Activated T-cell treated with anti-CD3 and anti-CD28 coated beads, Interleukin-2, amount 50 U/mL, for 72 hours (primary cell): ENCODE data around the gene LIPK. TPM values are rescaled to one million over a fixed set of nuclear protein-coding genes. Genes with fewer than 3 reads are reported as not detected.
"Not testable (repeated sequence)": the region's sequence is repeated elsewhere in the genome, so short reads cannot be mapped to it uniquely, and the experiment has no call there.

Experiments
- ATAC-seq, 2 donors: fragments of 150-1000 bp; cut with Tn5 transposase; replicated peaks in 1 of 2; 2 replicates each; pipeline ENCODE4 v1.10.0; 2021; ENCODE audit warnings: moderate library complexity in 2 of 2, mild to moderate bottlenecking in 1 of 2
- DNase-seq, 2 donors: peaks; one replicate each; pipeline ENCODE4 v3.0.0; 2021 to 2022; ENCODE audit warnings: mixed read lengths in 1 of 2
- H3K27ac Mint-ChIP-seq: one replicate; pipeline ENCODE4 v1.8.0; 2022; ENCODE audit warnings: mild to moderate bottlenecking, moderate library complexity, mixed read lengths
- H3K27me3 Mint-ChIP-seq: one replicate; pipeline ENCODE4 v1.8.0; 2022; ENCODE audit warnings: low read depth, mixed read lengths
- H3K36me3 Mint-ChIP-seq, 2 donors: one replicate each; pipeline ENCODE4 v1.8.0; 2022; ENCODE audit warnings: mixed read lengths in 2 of 2, mild to moderate bottlenecking in 1 of 2; ENCODE audit not compliant: insufficient read depth in 2 of 2
- H3K4me1 Mint-ChIP-seq: one replicate; pipeline ENCODE4 v1.8.0; 2022; ENCODE audit warnings: low read depth, mixed read lengths
- H3K4me3 Mint-ChIP-seq, 2 donors: one replicate each; pipeline ENCODE4 v1.8.0; 2022; ENCODE audit warnings: mild to moderate bottlenecking in 2 of 2, mixed read lengths in 2 of 2, moderate library complexity in 2 of 2
- H3K9me3 Mint-ChIP-seq, 2 donors: one replicate each; pipeline ENCODE4 v1.8.0; 2022; ENCODE audit warnings: mixed read lengths in 2 of 2
- total RNA-seq, 2 donors: library from RNA; stranded (reverse); gene quantifications; one replicate each; pipeline ENCODE4 v1.2.3, GENCODE V29; 2022

Gene LIPK
- not detected for total RNA-seq

- Mint-ChIP-seq H3K27me3 (peaks cover 17% of the 10 kb centered on the region), H3K27ac (no peak within 1 kb of the TSS), H3K36me3 (no peaks in the 10 kb centered on the region), H3K9me3 (no peaks in the 10 kb centered on the region), H3K4me1 (peaks cover 19% of the 10 kb centered on the region), H3K4me3 (no peak within 1 kb of the TSS)
- DNase-seq = no peak
- no peak for ATAC-seq
These were observed at the start of gene LIPK for GRCh38 chr10:88705958-88706357. Gene LIPK (plus strand): TSS chr10:88706249. CDS start chr10:88724544, 18,295 bp downstream.

- Mint-ChIP-seq H3K36me3 (peaks cover 0 to 1% of the 10 kb centered on the region in 2 donors), H3K4me1 (no peaks in the 10 kb centered on the region), H3K9me3 (no peaks in the 10 kb centered on the region), H3K4me3 (no peak overlapping the region), H3K27me3 (peaks cover 15% of the 10 kb centered on the region), H3K27ac (no peak overlapping the region)
- no peak for DNase-seq
- no peak for ATAC-seq
These were observed 48.1 kb upstream of the LIPK start for GRCh38 chr10:88657901-88658300.

- H3K4me3 Mint-ChIP-seq = no peak overlapping the region
- H3K9me3 Mint-ChIP-seq = peaks cover 0 to 3% of the 10 kb centered on the region in 2 donors
- DNase-seq (no peak), ATAC-seq (no peak)
- peaks cover 20% of the 10 kb centered on the region for H3K27me3 Mint-ChIP-seq
- H3K27ac Mint-ChIP-seq = no peak overlapping the region
- H3K4me1 Mint-ChIP-seq = no peaks in the 10 kb centered on the region
- peaks cover 0 to 1% of the 10 kb centered on the region in 2 donors for H3K36me3 Mint-ChIP-seq
These were observed 46.1 kb upstream of the LIPK start for GRCh38 chr10:88659725-88660597.

GRCh38 chr10:88660598-88660884 lies 45.5 kb upstream of the LIPK start:
- H3K27me3 Mint-ChIP-seq = peaks cover 20% of the 10 kb centered on the region
- H3K27ac Mint-ChIP-seq = no peak overlapping the region
- ATAC-seq (no peak), DNase-seq (no peak)
- no peak overlapping the region for H3K4me3 Mint-ChIP-seq
- H3K4me1 Mint-ChIP-seq = no peaks in the 10 kb centered on the region
- peaks cover 0 to 1% of the 10 kb centered on the region in 2 donors for H3K36me3 Mint-ChIP-seq
- H3K9me3 Mint-ChIP-seq = peaks cover 0 to 3% of the 10 kb centered on the region in 2 donors

- H3K4me1 Mint-ChIP-seq = no peaks in the 10 kb centered on the region
- DNase-seq (no peak), ATAC-seq (no peak)
- no peak overlapping the region for H3K27ac Mint-ChIP-seq
- H3K4me3 Mint-ChIP-seq = no peak overlapping the region
- peaks cover 0 to 1% of the 10 kb centered on the region in 2 donors for H3K36me3 Mint-ChIP-seq
- H3K27me3 Mint-ChIP-seq = peaks cover 20% of the 10 kb centered on the region
- peaks cover 0 to 3% of the 10 kb centered on the region in 2 donors for H3K9me3 Mint-ChIP-seq
These were observed 45.0 kb upstream of the LIPK start for GRCh38 chr10:88661018-88661417.

- Mint-ChIP-seq H3K27ac (no peak overlapping the region), H3K9me3 (peaks cover 0 to 3% of the 10 kb centered on the region in 2 donors), H3K4me3 (no peak overlapping the region), H3K36me3 (peaks cover 0 to 1% of the 10 kb centered on the region in 2 donors), H3K27me3 (peaks cover 20% of the 10 kb centered on the region), H3K4me1 (no peaks in the 10 kb centered on the region)
- DNase-seq = no peak
- ATAC-seq = no peak
These were observed 44.5 kb upstream of the LIPK start for GRCh38 chr10:88661577-88661976.

- not testable (repeated sequence) for H3K4me1 Mint-ChIP-seq, H3K9me3 Mint-ChIP-seq, DNase-seq, H3K27ac Mint-ChIP-seq, H3K36me3 Mint-ChIP-seq, H3K4me3 Mint-ChIP-seq, ATAC-seq
- H3K27me3 Mint-ChIP-seq = peaks cover 16% of the 10 kb centered on the region
These were observed 42.9 kb upstream of the LIPK start for GRCh38 chr10:88663153-88663552.

GRCh38 chr10:88664142-88664541 lies 41.9 kb upstream of the LIPK start, which contains the start of gene LIPF:
Gene LIPF (plus strand): TSS chr10:88664442. CDS start chr10:88667298, 2,856 bp downstream.
- no peak for ATAC-seq
- Mint-ChIP-seq H3K4me1 (no peaks in the 10 kb centered on the region), H3K9me3 (peaks cover 0 to 3% of the 10 kb centered on the region in 2 donors), H3K36me3 (no peaks in the 10 kb centered on the region), H3K27ac (no peak within 1 kb of the TSS), H3K27me3 (peaks cover 16% of the 10 kb centered on the region), H3K4me3 (no peak within 1 kb of the TSS)
- no peak for DNase-seq

GRCh38 chr10:88668465-88668864 lies 37.6 kb upstream of the LIPK start:
- H3K36me3 Mint-ChIP-seq = no peaks in the 10 kb centered on the region
- H3K4me3 Mint-ChIP-seq = no peak overlapping the region
- H3K9me3 Mint-ChIP-seq = no peaks in the 10 kb centered on the region
- peaks cover 20% of the 10 kb centered on the region for H3K4me1 Mint-ChIP-seq
- H3K27ac Mint-ChIP-seq = no peak overlapping the region
- peaks cover 7% of the 10 kb centered on the region for H3K27me3 Mint-ChIP-seq
- DNase-seq (no peak), ATAC-seq (no peak)

GRCh38 chr10:88670497-88670896 lies 35.6 kb upstream of the LIPK start:
- H3K36me3 Mint-ChIP-seq = no peaks in the 10 kb centered on the region
- peak overlapping the region; percentile 43 to 67 for H3K4me3 Mint-ChIP-seq
- peak; percentile 98 for ATAC-seq
- peak overlapping the region; percentile 0 for H3K27ac Mint-ChIP-seq
- peak; percentile 26 to 29 for DNase-seq
- peaks cover 20% of the 10 kb centered on the region for H3K4me1 Mint-ChIP-seq
- peaks cover 10% of the 10 kb centered on the region for H3K27me3 Mint-ChIP-seq
- no peaks in the 10 kb centered on the region for H3K9me3 Mint-ChIP-seq

- Mint-ChIP-seq H3K4me1 (peaks cover 20% of the 10 kb centered on the region), H3K36me3 (no peaks in the 10 kb centered on the region), H3K9me3 (no peaks in the 10 kb centered on the region), H3K27ac (no peak overlapping the region), H3K27me3 (peaks cover 19% of the 10 kb centered on the region), H3K4me3 (no peak overlapping the region)
- DNase-seq (no peak), ATAC-seq (no peak)
These were observed 34.0 kb upstream of the LIPK start for GRCh38 chr10:88672041-88672440.

- H3K4me3 Mint-ChIP-seq = no peak overlapping the region
- no peak overlapping the region for H3K27ac Mint-ChIP-seq
- DNase-seq = no peak
- H3K9me3 Mint-ChIP-seq = no peaks in the 10 kb centered on the region
- ATAC-seq = no peak
- H3K36me3 Mint-ChIP-seq = no peaks in the 10 kb centered on the region
- H3K27me3 Mint-ChIP-seq = peaks cover 30% of the 10 kb centered on the region
- peaks cover 8% of the 10 kb centered on the region for H3K4me1 Mint-ChIP-seq
These were observed 29.6 kb upstream of the LIPK start for GRCh38 chr10:88676283-88677060.

GRCh38 chr10:88680958-88681357 lies 25.1 kb upstream of the LIPK start:
- H3K9me3 Mint-ChIP-seq = no peaks in the 10 kb centered on the region
- ATAC-seq = no peak
- no peaks in the 10 kb centered on the region for H3K4me1 Mint-ChIP-seq
- no peak overlapping the region for H3K4me3 Mint-ChIP-seq
- DNase-seq = no peak
- H3K27me3 Mint-ChIP-seq = peaks cover 20% of the 10 kb centered on the region
- H3K27ac Mint-ChIP-seq = no peak overlapping the region
- no peaks in the 10 kb centered on the region for H3K36me3 Mint-ChIP-seq
